NCI-H2081 treated with DMSO at 0.1 percent for 48 hours (cell line): ENCODE measurements around the gene CCDC7.
"Not testable (repeated sequence)": the region's sequence is repeated elsewhere in the genome, so short reads cannot be mapped to it uniquely, and the experiment has no call there.

ENCODE experiments used
- DNase-seq: peaks from one replicate; lab custom pipeline; 2025; lab: John Stamatoyannopoulos, UW

The CCDC7 gene

DNA sequence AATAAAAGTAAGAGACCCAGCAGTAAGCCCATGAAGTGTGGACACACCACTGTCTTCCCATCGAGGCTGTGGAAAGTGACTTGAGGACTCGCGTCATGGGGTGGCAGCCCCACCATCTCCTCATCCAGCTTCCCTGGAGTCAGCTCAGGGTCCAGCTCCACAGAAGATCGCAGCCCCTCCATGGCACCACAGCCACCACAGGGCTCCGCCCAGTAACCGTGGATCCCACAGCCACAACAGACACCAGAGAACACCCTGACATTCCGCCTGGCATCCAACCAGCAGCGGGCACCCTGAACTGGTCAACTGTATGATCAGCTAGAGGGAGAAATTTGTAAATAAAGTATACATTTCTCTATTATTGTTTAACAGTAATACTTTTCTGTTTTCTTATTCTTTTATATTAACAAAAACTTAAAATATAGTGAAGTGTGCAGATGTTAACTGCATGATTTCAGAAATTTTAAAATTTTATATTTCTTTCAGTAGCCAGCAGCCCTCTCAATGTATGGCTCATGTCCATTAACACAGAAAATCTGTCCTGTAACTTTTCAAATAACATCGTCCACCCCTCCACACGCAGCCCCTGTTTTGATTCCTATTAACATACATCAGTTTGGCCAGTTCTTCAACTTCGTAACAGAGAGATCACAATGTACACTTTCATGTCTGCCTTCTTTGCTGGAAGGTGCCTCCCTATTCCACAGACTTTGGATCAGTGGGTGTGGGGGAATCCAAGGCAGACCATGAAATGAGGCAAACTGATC is 442.4 kb downstream of the CCDC7 start:
- DNase-seq, result no peak

DNA sequence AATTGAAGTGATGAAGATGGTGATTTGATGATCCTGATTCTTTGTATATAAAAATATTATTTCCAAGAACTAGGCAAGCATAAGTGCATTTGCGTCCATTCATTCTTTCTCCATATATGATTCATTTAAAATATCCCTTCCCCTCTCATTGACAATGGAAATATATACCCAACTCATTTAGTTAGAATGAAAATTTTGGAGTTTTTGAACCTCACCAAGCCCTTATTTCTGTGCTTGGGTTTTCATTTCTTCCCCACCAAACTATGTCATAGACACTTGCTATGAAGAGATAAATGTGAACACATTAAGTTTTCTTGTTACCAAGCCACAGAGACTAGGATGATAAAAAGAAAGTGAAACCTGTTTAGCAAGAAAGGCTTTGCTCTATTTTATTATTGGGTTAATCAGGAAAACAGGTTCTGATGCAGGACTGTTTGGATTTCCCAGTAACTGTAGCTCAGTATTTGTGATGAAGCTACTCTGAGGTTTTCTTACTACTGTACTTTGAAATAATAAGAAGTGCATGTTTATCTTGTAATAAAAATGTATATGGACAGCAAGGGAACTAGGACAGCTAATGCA is 443.8 kb downstream of the CCDC7 start:
- no peak for DNase-seq

DNA sequence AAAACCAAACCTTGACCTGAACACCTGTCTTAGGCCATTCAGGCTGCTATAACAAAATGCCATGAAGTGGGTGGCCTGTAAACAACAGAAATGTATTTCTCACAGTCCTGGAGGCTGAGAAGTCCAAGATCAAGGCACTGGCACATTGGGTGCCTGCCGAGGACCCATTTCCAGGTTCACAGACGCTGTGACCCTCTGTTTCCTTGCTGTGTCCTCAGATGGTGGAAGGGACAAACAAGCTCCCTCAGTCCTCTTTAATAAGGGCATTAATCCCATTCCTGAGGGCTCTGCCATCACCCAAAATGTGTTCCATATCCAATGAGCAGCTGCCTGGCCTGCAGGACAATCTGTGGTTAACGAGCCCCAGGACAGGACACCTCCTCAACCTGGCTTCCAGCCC is 444.5 kb downstream of the CCDC7 start:
- DNase-seq, result no peak

DNA sequence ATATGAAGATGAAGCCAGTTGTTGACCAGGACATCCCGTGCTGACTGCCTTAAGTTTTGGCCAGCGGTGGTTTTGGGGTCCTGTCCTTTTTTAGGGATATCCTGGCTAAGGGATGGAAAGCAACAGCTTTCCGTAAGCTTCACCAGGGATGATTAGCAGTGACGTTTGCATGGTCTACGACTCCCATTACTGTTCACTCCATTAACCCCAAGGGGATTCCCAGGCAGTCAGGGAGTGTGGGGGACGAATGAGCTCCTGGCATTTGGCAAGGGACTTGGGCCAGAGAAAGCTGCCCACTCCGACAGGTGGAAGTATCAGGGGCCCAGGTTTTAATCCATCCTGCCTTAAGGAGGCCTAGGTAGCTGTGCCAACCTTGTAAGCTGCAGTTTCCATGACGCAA is 445.3 kb downstream of the CCDC7 start:
- no peak for DNase-seq

DNA sequence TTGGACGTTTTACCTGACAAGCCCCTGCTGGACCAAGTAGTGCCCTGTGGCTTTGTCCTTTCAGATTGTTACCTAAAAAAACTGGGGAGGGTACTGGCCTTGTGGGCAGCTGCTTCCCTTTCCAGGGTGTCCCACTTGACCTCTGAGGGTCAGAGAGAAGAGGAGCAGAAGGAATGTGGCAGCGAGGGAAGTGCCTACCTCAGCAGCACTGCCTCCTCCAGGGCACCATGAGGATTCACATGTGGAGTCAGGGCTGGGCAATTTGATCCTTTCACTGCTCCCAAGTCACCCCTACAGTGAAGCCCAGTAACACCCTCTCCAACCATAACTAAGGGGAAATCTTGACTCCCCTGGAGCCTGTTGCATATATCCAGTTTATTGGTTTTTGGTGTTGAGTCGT is 447.5 kb downstream of the CCDC7 start:
- DNase-seq, result no peak

DNA sequence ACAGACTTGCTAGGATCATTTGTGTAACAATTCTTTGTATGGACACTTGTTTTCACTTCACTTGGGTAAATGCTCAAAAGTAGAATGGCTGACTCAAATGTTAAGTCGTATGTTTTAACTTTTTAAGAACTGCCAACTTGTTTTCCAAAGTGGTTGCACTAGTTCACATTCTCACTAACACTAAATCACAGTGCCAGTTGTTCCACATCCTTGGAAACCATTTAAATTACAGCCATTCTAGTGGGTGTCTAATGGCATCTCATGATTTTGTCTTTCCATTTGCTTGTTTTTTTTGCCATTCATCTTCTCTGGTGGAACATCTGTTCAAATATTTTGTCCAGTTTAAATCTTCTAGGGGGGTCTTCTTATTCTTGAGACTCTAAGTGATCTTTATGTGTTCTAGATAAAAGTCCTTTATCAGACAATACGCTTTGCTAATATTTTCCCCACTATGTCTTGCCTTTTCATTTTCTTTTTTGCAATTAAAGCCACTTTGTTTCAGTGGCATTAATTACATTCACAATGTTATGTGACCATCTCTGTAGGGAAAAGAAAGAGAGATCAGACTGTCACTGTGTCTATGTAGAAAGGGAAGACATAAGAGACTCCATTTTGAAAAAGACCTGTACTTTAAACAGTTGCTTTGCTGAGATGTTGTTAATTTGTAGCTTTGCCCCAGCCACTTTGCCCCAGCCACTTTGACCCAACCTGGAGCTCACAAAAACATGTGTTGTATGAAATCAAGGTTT is 448.1 kb downstream of the CCDC7 start:
- no peak for DNase-seq

DNA sequence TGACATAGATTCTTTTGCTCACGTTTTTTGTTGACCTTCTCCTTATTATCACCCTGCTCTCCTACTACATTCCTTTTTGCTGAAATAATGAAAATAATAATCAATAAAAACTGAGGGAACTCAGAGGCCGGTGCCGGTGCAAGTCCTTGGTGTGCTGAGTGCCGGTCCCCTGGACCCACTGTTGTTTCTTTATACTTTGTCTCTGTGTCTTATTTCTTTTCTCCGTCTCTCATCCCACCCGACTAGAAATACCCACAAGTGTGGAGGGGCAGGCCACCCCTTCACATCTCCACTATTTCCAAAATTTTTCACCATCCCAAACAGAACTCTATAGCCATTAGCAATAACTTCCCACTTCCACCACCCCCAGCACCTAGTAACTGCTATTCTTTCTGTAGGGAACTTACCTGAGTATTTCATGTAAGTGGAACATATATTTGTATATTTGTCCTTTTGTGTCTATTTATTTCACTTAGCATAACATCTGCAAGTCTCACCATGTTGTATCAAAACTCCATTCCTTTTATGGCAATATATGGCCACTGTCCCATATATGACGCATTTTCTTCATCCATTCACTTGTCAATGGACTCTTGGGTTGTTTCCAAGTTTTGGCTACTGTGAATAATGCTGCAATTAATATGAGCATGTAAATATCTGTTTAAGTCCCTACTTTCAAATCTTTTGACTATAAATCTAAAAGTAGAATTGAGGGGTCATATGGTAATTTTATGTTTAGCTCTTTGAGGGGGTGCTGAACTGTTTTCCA is 449.4 kb downstream of the CCDC7 start:
- not testable (repeated sequence) for DNase-seq

DNA sequence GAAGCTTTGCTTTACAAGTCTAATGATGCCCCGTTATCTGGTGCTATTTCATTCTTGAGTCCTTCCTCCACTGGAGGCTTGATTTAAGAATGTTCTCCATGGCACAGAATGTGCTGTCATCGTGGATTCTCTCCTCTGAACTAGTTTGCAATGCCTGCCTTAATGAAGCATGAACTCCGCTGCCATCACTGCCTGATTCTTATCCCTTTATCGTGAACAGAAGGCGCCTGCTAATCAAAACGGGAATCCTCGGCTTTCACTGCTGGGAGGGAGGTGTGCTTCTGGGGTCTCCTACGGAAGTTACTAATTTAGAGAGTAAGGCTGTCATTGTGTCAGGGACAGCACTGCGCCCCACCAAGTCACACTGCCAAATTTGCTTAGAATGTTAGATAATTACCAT is 455.9 kb downstream of the CCDC7 start:
- DNase-seq, result no peak

DNA sequence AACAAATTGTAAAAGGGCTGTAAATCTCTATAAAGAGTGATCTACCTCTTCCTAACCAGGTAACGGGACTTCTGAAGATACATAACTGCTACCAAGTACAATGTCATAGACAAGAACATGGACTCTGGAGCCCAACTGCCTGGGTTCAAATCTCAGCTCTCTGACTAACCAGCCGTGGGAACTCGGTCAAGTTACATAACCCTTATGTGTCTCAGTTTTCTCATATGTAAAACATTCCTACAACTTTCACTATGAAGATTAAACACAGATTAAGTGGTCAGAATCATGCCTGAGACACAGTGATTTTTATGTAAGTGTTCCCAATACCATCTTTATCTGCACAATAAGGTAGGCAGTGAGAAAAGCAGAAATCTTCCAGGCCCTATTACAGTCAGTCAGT is 459.5 kb downstream of the CCDC7 start:
- DNase-seq, result no peak

DNA sequence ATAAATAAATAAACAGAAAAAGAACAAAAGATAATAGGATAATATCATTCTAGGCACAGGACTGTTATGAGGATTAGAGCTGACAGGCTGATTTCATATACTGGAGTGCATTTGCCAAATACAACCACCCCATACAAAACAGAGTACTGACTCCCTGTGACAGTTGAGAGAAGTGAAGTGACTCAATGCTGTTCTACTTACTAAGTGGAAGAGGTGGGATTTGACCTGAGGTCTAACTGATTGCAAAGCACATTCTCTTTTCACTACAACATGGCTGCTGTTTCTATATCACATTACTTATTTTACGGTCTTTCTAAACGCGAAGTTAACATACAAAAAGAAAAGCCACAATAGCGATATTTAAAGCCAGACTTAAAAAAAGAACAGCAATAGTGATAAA is 460.7 kb downstream of the CCDC7 start:
- no peak for DNase-seq

DNA sequence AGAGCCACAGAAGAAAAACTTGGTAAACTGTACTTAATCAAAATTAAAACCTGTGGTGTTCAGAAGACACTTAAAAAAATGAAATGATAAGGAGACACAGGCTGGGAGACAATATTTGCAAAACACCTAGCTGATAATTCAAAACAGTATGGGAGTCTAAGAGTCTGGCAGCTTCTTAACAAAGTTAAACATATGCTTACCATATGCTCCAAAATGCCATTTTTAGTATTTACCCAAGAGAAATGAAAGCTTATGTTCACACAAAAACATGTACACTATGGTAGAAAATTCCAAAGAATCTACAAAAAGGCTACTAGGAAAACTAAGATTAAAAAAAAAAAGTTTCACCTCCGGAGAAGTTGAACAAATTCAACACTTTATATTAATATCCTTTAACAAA is 463.5 kb downstream of the CCDC7 start:
- DNase-seq, result no peak

DNA sequence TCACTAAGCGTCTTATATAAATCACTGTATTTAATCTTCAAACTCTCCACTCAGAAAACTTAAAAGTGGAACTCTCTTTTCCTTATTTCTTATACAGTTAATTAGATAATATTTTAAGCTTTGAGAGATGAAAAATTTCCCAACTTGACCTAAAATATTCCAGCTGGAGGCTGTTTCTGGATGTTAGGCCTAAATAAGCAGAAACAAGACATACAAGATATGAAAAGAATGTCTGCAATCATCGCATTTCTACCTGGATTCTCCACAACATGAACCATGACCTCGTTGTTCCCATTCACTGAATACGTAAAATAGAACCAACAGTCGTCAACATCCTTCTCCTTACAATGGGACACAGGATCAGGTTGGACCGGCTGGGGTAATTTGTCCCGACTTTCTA is 464.0 kb downstream of the CCDC7 start:
- not testable (repeated sequence) for DNase-seq

DNA sequence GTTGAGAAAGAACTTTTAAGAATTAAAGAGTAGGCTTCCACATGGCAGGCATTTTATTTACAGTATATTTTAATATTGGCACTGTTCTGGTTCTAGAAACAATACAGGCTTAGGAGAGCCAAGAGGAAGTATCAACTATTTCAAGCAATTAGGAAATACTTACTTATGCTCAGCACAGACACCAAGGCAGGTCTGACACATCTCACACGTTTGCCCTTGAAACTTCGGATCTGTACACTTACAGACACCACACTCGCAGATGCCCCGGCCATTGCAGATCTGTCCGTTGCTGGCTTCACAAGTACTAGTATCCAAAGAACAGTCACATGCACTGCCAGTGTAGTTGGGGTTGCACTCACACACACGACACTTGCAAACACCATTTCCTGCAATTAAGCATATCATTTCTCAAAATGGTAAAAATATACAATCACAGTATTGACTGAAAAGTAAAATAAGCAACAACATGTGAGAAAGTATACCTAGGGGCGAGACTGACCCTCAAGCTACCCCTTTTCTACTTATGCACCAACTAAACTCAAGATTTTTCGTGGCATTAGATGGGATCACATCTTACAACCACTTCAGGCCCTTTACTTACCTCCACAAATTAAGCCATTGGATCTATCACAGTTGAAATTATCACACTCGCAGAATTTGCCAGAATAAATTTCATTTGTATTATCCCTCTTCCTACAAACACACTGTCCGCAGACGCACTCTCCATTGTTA is 465.5 kb downstream of the CCDC7 start:
- no peak for DNase-seq

DNA sequence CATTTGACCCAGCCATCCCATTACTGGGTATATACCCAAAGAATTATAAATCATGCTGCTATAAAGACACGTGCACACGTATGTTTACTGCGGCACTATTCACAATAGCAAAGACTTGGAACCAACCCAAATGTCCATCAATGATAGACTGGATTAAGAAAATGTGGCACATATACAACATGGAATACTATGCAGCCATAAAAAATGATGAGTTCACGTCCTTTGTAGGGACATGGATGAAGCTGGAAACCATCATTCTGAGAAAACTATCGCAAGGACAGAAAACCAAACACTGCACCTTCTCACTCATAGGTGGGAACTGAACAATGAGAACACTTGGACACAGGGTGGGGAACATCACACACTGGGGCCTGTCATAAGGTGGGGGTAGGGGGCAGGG is 471.9 kb downstream of the CCDC7 start:
- not testable (repeated sequence) for DNase-seq

DNA sequence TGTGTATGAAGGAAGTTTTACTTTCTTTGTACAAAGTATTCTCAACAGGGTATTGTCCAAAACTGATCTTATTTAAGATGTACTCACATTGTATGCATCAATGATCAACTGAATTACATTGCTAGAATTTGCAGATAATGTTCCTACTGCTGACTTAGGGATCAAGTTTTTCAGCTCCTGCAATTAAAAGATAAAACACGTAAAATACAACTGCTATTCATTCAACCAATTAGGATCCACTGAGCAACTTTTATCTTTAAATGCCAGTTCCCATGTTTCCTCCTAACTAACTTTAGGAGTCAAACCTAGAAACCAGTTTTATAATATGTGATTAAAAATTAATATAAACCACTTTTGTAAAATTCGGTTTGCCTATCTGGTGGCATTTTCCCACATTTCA is 476.2 kb downstream of the CCDC7 start:
- no peak for DNase-seq

DNA sequence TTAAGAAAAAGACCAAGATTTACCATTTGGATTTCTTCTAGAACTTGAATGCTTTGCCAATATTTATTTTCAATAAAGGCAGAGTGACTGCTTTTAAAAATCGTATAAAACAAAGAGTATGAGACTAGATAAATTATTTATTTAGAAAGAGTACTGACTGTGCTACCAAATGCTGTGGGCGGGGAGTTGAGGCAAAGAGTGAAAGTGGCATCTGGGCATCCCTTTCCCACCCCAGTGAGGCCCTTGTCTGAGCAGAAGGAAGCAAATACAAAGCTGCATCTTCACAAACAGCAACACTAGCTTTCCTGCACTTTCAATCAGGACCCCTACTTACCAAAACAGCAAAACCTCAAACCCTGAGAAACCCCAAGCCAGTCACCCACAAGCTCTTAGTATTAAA is 477.2 kb downstream of the CCDC7 start:
- no peak for DNase-seq

DNA sequence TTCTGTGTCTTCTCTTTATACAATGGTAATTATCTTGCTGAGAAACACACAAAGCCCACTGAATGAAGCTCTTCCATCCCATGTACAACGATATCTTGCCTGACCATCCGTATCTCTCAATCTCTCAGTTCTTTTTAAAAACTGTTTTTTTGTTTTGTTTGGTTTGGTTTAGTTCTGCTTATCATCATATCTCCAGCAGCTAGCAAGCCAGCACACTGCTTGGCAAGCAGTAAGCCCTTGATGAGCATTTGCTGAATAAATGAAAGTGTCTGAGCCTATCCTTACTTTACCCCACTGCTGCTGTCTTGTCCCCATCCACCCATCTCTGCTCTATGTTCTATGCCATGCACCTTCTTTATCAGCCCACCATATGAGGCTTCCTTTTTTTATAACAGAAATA is 477.9 kb downstream of the CCDC7 start:
- DNase-seq, result no peak
